Stimulated activated CD4-positive, alpha-beta T cell treated with anti-CD3 and anti-CD28 coated beads, TNF-alpha, amount 100 ng/mL, for 4 hours (primary cell): ENCODE results near the gene RBMS3.

ENCODE experiments used
- DNase-seq, 3 experiments: peaks; one replicate each; pipeline ENCODE4 v3.0.0-alpha.2; 2020; ENCODE audit warnings: low read depth in 3 of 3

RBMS3 gene

GRCh38 chr3:29525254-29525881 lies 244.5 kb downstream of the RBMS3 start:
- DNase-seq, result no peak

- no peak for DNase-seq
These were observed 246.4 kb downstream of the RBMS3 start for GRCh38 chr3:29527246-29527645.

GRCh38 chr3:29531644-29532043 lies 250.8 kb downstream of the RBMS3 start:
- no peak for DNase-seq

- DNase-seq, result no peak
These were observed 251.6 kb downstream of the RBMS3 start for GRCh38 chr3:29532473-29532872.

GRCh38 chr3:29534006-29534405 lies 253.1 kb downstream of the RBMS3 start:
- DNase-seq, result no peak

GRCh38 chr3:29536016-29536758 lies 255.3 kb downstream of the RBMS3 start:
- no peak for DNase-seq

GRCh38 chr3:29537889-29538609 lies 257.2 kb downstream of the RBMS3 start:
- DNase-seq, result no peak

- DNase-seq, result no peak
These were observed 257.7 kb downstream of the RBMS3 start for GRCh38 chr3:29538610-29538958.

GRCh38 chr3:29540544-29540943 lies 259.7 kb downstream of the RBMS3 start:
- no peak for DNase-seq

GRCh38 chr3:29544701-29545363 lies 264.0 kb downstream of the RBMS3 start:
- DNase-seq, result no peak

- DNase-seq, result no peak
These were observed 264.7 kb downstream of the RBMS3 start for GRCh38 chr3:29545615-29546014.

- DNase-seq, result no peak
These were observed 271.2 kb downstream of the RBMS3 start for GRCh38 chr3:29552051-29552450.

- no peak for DNase-seq
These were observed 273.7 kb downstream of the RBMS3 start for GRCh38 chr3:29554566-29554965.

- DNase-seq, result no peak
These were observed 274.7 kb downstream of the RBMS3 start for GRCh38 chr3:29555590-29555989.

GRCh38 chr3:29557186-29557585 lies 276.3 kb downstream of the RBMS3 start:
- no peak for DNase-seq

- no peak for DNase-seq
These were observed 277.0 kb downstream of the RBMS3 start for GRCh38 chr3:29557825-29558224.

GRCh38 chr3:29559741-29560465 lies 279.0 kb downstream of the RBMS3 start:
- no peak for DNase-seq

GRCh38 chr3:29561651-29562149 lies 280.8 kb downstream of the RBMS3 start:
- DNase-seq, result no peak

GRCh38 chr3:29565236-29565635 lies 284.4 kb downstream of the RBMS3 start:
- DNase-seq, result no peak

GRCh38 chr3:29567501-29567900 lies 286.6 kb downstream of the RBMS3 start:
- no peak for DNase-seq

GRCh38 chr3:29568355-29568754 lies 287.5 kb downstream of the RBMS3 start:
- DNase-seq, result no peak

GRCh38 chr3:29576181-29576580 lies 295.3 kb downstream of the RBMS3 start:
- DNase-seq, result no peak
